ENCODE results near the gene F2.

- TF ChIP-seq CTCF (conservative IDR thresholded peaks at IDR 0.05; ENCODE audit: low read length): no peak
- TF ChIP-seq EZH2phosphoT487 (IDR thresholded peaks at IDR 0.05; ENCODE audit: borderline replicate concordance): no peak
Measured at GRCh38 chr11:46693597-46694012, 25.4 kb upstream of the F2 start.

All from Loucy (cell line).